Gastrocnemius medialis (tissue), 4 donors: ENCODE results near the gene KLHL42. TPM values are rescaled to one million over a fixed set of nuclear protein-coding genes. Genes with fewer than 3 reads are reported as not detected.

ENCODE experiments used
- ATAC-seq, 2 donors: fragments of 150-250 bp; one replicate each; pipeline ENCODE4 v1.9.1; 2016
- DNase-seq, 2 donors: peaks; one replicate each; pipeline ENCODE4 v3.0.0-alpha.2; 2019
- H3K27ac ChIP-seq, 4 donors: fragments of 200-600 bp; sonication (generic); 1 replicate in 1 of 4; 2 replicates in 3 of 4; pipeline ENCODE4 v1.5.1; 2016 to 2018; ENCODE audit warnings: mild to moderate bottlenecking in 2 of 4, moderate library complexity in 1 of 4
- H3K27me3 ChIP-seq, 3 donors: fragments of 200-600 bp; sonication (generic) in 2 of 3; 1 replicate in 1 of 3; 2 replicates in 2 of 3; pipeline versions ENCODE4 v1.5.1 to v1.6.0; 2016 to 2019; ENCODE audit warnings: mild to moderate bottlenecking in 1 of 3, moderate library complexity in 1 of 3
- H3K36me3 ChIP-seq, 2 donors: fragments of 200-600 bp; sonication (generic) in 1 of 2; one replicate each; pipeline ENCODE4 v1.5.1; 2017 to 2018
- H3K4me1 ChIP-seq, 2 donors: fragments of 200-600 bp; sonication (generic) in 1 of 2; one replicate each; pipeline ENCODE4 v1.5.1; 2016 to 2017; ENCODE audit warnings: mild to moderate bottlenecking in 2 of 2
- H3K4me3 ChIP-seq, 4 donors: fragments of 200-600 bp; sonication (generic) in 3 of 4; 1 replicate in 1 of 4; 2 replicates in 3 of 4; pipeline ENCODE4 v1.5.1; 2016 to 2019; ENCODE audit warnings: mild to moderate bottlenecking in 2 of 4
- H3K9me3 ChIP-seq, 3 donors: fragments of 200-600 bp; sonication (generic) in 2 of 3; 1 replicate in 1 of 3; 2 replicates in 2 of 3; pipeline ENCODE4 v1.5.1; 2016 to 2019
- POLR2A ChIP-seq, 2 donors: fragments of 450-650 bp; IDR thresholded peaks; one replicate each; pipeline ENCODE4 v1.6.1; 2017; ENCODE audit warnings: antibody characterized with exemption in 2 of 2, mild to moderate bottlenecking in 2 of 2, moderate library complexity in 2 of 2
- in situ Hi-C, 4 donors: fragments of 200-750 bp; cut with MboI; loops; one replicate each; pipeline versions ENCODE4 v1.15.0 to v1.8.0; 2017; ENCODE audit warnings: low sequenced_read_pairs in 4 of 4
- intact Hi-C: fragments of 100-400 bp; cut with DNase I; formaldehyde crosslinking; loops from one replicate; pipeline ENCODE4 v1.15.1; 2023; ENCODE audit warnings: low total_unique reads
- total RNA-seq, 4 donors: library from RNA; depleted of rRNA; stranded (reverse); fragments of >200 nt; gene quantifications; one replicate each; pipeline versions ENCODE4 v1.1.0 to v1.2.3, GENCODE V29; 2016
- TF ChIP-seq, protein P1 (sequence below), 5 experiments: fragments of 450-650 bp in 3 of 5; fragments of 200-600 bp in 2 of 5; sonication (generic) in 2 of 5; IDR thresholded peaks in 4 of 5; conservative IDR thresholded peaks in 1 of 5; 1 replicate in 4 of 5; 2 replicates in 1 of 5; pipeline ENCODE4 v1.5.1; 2016 to 2019; ENCODE audit warnings: antibody characterized with exemption in 5 of 5, mild to moderate bottlenecking in 3 of 5, moderate library complexity in 3 of 5

Gene KLHL42
- total RNA-seq, 4 donors from 2014 or later: 3.4 to 6.2 (median 4.4) TPM

DNA sequence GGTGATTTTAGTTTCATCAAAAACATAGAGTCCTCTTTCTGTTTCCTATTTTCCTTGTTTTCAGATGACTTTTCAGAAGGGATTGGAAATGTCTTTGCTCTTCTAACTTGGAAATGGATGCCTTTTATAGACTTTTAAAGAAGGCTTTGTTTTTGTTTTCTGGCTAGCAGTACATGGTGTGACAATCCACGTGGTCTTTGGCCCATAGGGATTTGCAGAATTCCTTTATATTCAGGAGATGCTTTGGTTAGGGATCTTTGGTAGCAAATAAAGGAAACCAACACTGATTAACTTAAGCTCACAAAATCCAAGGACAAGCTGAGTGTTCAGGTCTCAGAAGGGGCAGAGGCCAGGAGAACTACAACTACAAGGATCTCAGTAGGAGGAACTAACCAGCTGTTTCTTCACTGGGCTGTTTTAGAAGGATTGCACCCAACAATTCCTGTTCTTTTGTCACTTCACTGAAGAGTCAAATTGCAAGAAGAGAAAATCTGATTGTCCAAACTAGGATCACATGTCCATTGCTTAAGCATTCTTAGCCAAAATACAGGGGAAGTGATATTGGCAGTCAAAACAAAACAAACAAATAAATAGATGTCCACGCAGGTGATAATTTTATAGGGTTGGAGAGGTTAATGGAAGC, 58.6 kb downstream of the KLHL42 start:
- no peak for TF ChIP-seq POLR2A (IDR thresholded peaks at IDR 0.05)
- no peak for DNase-seq
- no peak overlapping the region for H3K27ac ChIP-seq
- H3K4me1 ChIP-seq: no peaks in the 10 kb centered on the region
- intact Hi-C loops: no loop called here
- ATAC-seq: no peak
- no peaks in the 10 kb centered on the region for H3K27me3 ChIP-seq
- H3K36me3 ChIP-seq: no peaks in the 10 kb centered on the region
- H3K4me3 ChIP-seq: no peak overlapping the region
- no peaks in the 10 kb centered on the region for H3K9me3 ChIP-seq
- in situ Hi-C loops: no loop called here

DNA sequence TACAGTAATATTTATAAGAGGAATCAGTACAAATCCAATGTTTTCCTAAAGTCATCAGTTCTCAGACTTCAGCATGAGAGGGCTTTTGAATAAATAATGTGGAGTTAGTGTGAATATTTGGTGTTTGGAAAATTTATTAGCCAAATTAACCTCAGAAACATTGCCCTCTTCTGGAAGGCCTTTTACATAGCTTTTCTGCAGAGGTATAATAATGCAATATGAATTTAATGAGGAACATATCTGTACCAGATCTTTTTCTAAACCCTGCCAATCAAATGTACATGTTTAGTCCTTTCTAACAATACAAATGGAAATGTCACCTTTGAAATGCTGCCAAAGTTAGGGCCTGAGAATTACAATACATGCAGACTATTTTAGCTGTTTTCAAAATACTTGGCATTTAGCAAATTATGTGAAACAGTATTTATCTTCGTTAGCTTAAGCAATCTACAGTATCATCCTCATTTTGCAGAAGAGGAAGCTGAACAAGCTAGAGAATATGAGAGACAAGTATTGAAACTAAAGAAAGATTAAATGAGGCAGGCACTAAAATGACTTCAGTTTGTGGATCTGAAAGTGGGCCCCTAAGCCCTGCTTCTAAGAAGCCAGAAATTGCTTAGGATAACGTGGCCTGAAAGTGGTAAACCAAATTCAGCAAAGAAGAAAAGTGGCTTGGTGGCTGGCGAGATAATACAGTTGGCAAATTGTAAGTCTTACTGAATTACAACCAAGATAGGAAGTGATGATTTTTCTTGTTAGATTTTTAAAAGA, 60.4 kb downstream of the KLHL42 start:
- intact Hi-C loops: no loop called here
- ATAC-seq (no peak), DNase-seq (no peak)
- no peak overlapping the region for H3K4me3 ChIP-seq
- H3K27me3 ChIP-seq: no peaks in the 10 kb centered on the region
- no peak overlapping the region for H3K27ac ChIP-seq
- no peaks in the 10 kb centered on the region for H3K4me1 ChIP-seq
- in situ Hi-C loops: no loop called here
- no peaks in the 10 kb centered on the region for H3K36me3 ChIP-seq
- TF ChIP-seq, protein P1, sequence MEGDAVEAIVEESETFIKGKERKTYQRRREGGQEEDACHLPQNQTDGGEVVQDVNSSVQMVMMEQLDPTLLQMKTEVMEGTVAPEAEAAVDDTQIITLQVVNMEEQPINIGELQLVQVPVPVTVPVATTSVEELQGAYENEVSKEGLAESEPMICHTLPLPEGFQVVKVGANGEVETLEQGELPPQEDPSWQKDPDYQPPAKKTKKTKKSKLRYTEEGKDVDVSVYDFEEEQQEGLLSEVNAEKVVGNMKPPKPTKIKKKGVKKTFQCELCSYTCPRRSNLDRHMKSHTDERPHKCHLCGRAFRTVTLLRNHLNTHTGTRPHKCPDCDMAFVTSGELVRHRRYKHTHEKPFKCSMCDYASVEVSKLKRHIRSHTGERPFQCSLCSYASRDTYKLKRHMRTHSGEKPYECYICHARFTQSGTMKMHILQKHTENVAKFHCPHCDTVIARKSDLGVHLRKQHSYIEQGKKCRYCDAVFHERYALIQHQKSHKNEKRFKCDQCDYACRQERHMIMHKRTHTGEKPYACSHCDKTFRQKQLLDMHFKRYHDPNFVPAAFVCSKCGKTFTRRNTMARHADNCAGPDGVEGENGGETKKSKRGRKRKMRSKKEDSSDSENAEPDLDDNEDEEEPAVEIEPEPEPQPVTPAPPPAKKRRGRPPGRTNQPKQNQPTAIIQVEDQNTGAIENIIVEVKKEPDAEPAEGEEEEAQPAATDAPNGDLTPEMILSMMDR (IDR thresholded peaks at IDR 0.05 in 4 of 5, conservative IDR thresholded peaks at IDR 0.05 in 1 of 5): no peak
- TF ChIP-seq POLR2A (IDR thresholded peaks at IDR 0.05): no peak
- no peaks in the 10 kb centered on the region for H3K9me3 ChIP-seq

DNA sequence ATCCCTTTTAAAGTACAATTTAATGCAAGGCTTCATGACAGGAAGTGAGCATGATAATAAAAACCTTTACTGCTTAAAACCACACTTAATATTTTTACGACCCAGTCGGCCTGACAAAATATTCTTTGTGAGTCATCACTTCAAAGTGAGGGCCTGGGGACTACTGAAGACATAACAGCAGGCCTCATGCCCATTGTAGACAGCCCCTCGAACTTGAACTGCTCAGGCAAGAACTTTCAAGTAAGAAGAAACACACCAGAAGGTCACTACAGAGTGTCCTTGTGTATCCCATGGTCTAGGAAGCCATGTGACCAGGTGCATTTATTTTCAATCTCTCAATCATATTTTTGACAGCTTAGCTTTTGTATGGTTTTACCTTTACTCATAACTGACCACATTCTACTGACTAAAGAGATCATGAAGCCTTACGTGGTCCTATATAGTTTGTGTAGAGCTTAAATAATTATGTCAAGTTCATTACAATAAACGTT, 61.4 kb downstream of the KLHL42 start:
- H3K27ac ChIP-seq: no peak overlapping the region
- no peaks in the 10 kb centered on the region for H3K9me3 ChIP-seq
- ATAC-seq: no peak
- H3K4me3 ChIP-seq: no peak overlapping the region
- H3K27me3 ChIP-seq: no peaks in the 10 kb centered on the region
- intact Hi-C loops: no loop called here
- H3K36me3 ChIP-seq: no peaks in the 10 kb centered on the region
- no peaks in the 10 kb centered on the region for H3K4me1 ChIP-seq
- no peak for DNase-seq
- no peak for TF ChIP-seq POLR2A (IDR thresholded peaks at IDR 0.05)
- TF ChIP-seq, protein P1 (IDR thresholded peaks at IDR 0.05 in 4 of 5, conservative IDR thresholded peaks at IDR 0.05 in 1 of 5): no peak
- in situ Hi-C loops: no loop called here

DNA sequence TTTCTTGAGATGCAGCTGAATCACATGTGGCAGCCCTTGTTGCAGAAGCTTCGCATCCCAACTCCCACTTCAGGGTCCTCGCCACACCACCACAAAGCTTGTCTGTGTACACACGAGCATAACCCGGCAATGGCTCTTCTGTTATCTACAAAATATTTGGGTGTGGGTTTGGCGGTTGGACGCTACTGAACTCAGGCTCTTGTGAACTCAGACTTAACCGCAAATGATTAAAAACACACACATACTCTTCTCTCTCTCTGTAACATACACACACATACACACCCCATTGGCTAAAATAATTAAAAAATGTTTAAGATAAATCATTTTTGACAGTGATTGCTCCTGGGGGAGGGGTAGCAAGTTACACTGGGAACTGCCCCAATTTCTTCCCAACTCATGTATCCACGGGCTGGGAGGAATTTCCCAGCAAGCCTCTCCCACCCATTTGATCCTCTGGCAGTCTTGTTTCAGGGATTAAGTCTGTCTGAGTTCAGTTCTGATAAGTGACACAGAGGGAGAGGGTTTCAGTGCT, 63.7 kb downstream of the KLHL42 start:
- H3K36me3 ChIP-seq: no peaks in the 10 kb centered on the region
- H3K27me3 ChIP-seq: no peaks in the 10 kb centered on the region
- H3K27ac ChIP-seq: no peak overlapping the region
- intact Hi-C loops: no loop called here
- ATAC-seq (no peak), DNase-seq (no peak)
- H3K4me1 ChIP-seq: no peaks in the 10 kb centered on the region
- TF ChIP-seq POLR2A (IDR thresholded peaks at IDR 0.05): no peak
- TF ChIP-seq, protein P1 (IDR thresholded peaks at IDR 0.05 in 4 of 5, conservative IDR thresholded peaks at IDR 0.05 in 1 of 5): no peak
- in situ Hi-C loops: no loop called here
- H3K4me3 ChIP-seq: no peak overlapping the region
- no peaks in the 10 kb centered on the region for H3K9me3 ChIP-seq

DNA sequence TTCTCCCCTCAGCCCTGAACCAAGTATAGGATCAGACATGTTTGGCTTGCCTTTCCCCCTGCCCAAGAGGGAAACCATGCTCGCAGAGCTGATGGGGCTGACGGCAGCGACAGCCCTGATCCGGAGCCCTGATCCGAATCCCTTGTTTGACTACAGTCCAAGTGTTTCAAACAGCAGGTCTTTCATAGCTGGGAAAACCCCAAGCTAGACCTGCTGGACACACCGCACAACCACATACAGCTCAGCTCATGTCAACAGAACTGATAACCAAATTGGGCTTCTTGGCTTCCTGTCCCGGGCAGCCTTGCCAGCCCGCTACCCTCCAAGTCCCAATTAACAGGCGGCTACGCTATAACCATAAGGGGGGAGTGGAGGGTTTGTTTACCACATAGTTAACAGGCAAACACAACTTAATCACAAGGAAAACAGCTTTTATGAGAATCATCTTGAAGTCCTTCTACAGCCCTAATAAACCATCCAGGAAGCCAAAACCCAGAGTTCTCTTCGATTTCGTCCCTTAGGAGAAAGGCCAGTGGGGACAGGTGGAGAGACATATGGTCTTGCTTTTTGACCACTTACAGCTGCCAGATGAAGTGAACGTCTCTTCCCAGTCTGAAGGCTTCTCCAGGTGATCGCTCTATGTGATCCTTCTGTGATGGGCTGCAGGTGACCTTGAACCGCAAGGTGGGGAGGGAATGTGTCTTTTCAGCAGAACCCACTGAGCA, 64.5 kb downstream of the KLHL42 start:
- no peaks in the 10 kb centered on the region for H3K9me3 ChIP-seq
- ATAC-seq: no peak
- no peaks in the 10 kb centered on the region for H3K27me3 ChIP-seq
- in situ Hi-C loops: no loop called here
- DNase-seq: no peak
- no peaks in the 10 kb centered on the region for H3K36me3 ChIP-seq
- no peak overlapping the region for H3K27ac ChIP-seq
- intact Hi-C loops: no loop called here
- H3K4me1 ChIP-seq: no peaks in the 10 kb centered on the region
- no peak overlapping the region for H3K4me3 ChIP-seq
- TF ChIP-seq POLR2A (IDR thresholded peaks at IDR 0.05): no peak
- TF ChIP-seq, protein P1 (IDR thresholded peaks at IDR 0.05 in 4 of 5, conservative IDR thresholded peaks at IDR 0.05 in 1 of 5): no peak
